TTC549 (cell line): Measurements from ENCODE around the gene CELF5.
"Not testable (repeated sequence)": the region's sequence is repeated elsewhere in the genome, so short reads cannot be mapped to it uniquely, and the experiment has no call there.

Experiments used
- FAIRE-seq: peaks from 2 replicates; lab custom pipeline; 2012; peaks lifted over from hg19 to GRCh38; lab: Jason Lieb, UNC

CELF5 gene

GRCh38 chr19:3294080-3294850, 69.8 kb downstream of the CELF5 start:
- FAIRE-seq = no peak

GRCh38 chr19:3295581-3295980, 71.1 kb downstream of the CELF5 start:
- no peak for FAIRE-seq

- no peak for FAIRE-seq
Observed at GRCh38 chr19:3296034-3296433, 71.6 kb downstream of the CELF5 start.

- no peak for FAIRE-seq
Observed at GRCh38 chr19:3296446-3296845, 72.0 kb downstream of the CELF5 start.

- FAIRE-seq = no peak
Observed at GRCh38 chr19:3298853-3299449, 74.5 kb downstream of the CELF5 start.

GRCh38 chr19:3300566-3300965, 76.1 kb downstream of the CELF5 start:
- not testable (repeated sequence) for FAIRE-seq

- no peak for FAIRE-seq
Observed at GRCh38 chr19:3302755-3303154, 78.3 kb downstream of the CELF5 start.

- FAIRE-seq = no peak
Observed at GRCh38 chr19:3304871-3305423, 80.5 kb downstream of the CELF5 start.

- FAIRE-seq = no peak
Observed at GRCh38 chr19:3309724-3310123, 85.3 kb downstream of the CELF5 start.

GRCh38 chr19:3310280-3310679, 85.8 kb downstream of the CELF5 start:
- no peak for FAIRE-seq

GRCh38 chr19:3310711-3311110, 86.2 kb downstream of the CELF5 start:
- FAIRE-seq = no peak

- FAIRE-seq = no peak
Observed at GRCh38 chr19:3313199-3313575, 88.7 kb downstream of the CELF5 start.

- FAIRE-seq = no peak
Observed at GRCh38 chr19:3314962-3315675, 90.7 kb downstream of the CELF5 start.

GRCh38 chr19:3315676-3315973, 91.2 kb downstream of the CELF5 start:
- no peak for FAIRE-seq

GRCh38 chr19:3316132-3316648, 91.7 kb downstream of the CELF5 start:
- FAIRE-seq = no peak

- FAIRE-seq = no peak
Observed at GRCh38 chr19:3316659-3317207, 92.3 kb downstream of the CELF5 start.

- no peak for FAIRE-seq
Observed at GRCh38 chr19:3319643-3320353, 95.3 kb downstream of the CELF5 start.

GRCh38 chr19:3320354-3320670, 95.9 kb downstream of the CELF5 start:
- FAIRE-seq = no peak

- FAIRE-seq = no peak
Observed at GRCh38 chr19:3320853-3321252, 96.4 kb downstream of the CELF5 start.

- no peak for FAIRE-seq
Observed at GRCh38 chr19:3321696-3322095, 97.2 kb downstream of the CELF5 start.

- no peak for FAIRE-seq
Observed at GRCh38 chr19:3322199-3322978, 97.9 kb downstream of the CELF5 start.

- FAIRE-seq = no peak
Observed at GRCh38 chr19:3323026-3323425, 98.6 kb downstream of the CELF5 start.
